DOHH2 (cell line): ENCODE results near the gene VDAC2.

Source experiments
- H3F3A ChIP-seq: fragments of 200-600 bp; sonication (generic), shearing (Covaris generic); 2 replicates; pipeline ENCODE4 v1.6.0; 2016; ENCODE audit warnings: antibody characterized with exemption, mild to moderate bottlenecking; ENCODE audit not compliant: control insufficient read depth, insufficient read depth
- H3K27ac ChIP-seq: fragments of 200-600 bp; sonication (generic); 2 replicates; pipeline ENCODE4 v1.5.1; 2014; ENCODE audit warnings: low read depth, mild to moderate bottlenecking, low read length, moderate library complexity
- H3K27me3 ChIP-seq: fragments of 200-600 bp; sonication (generic); 2 replicates; pipeline ENCODE4 v1.6.1; 2014; ENCODE audit warnings: mild to moderate bottlenecking, low read length, mixed read lengths; ENCODE audit not compliant: control insufficient read depth
- H3K36me3 ChIP-seq: fragments of 200-600 bp; sonication (generic); 2 replicates; pipeline ENCODE4 v1.6.1; 2014; ENCODE audit warnings: mild to moderate bottlenecking, low read length, moderate library complexity, mixed read lengths; ENCODE audit not compliant: control insufficient read depth
- H3K4me1 ChIP-seq: fragments of 200-600 bp; sonication (generic); 2 replicates; pipeline ENCODE4 v1.6.1; 2014; ENCODE audit warnings: mild to moderate bottlenecking, low read length, mixed read lengths; ENCODE audit not compliant: control insufficient read depth
- H3K4me2 ChIP-seq: fragments of 200-600 bp; sonication (generic); 2 replicates; pipeline ENCODE4 v1.6.0; 2014; ENCODE audit warnings: mild to moderate bottlenecking, low read length, moderate library complexity
- H3K4me3 ChIP-seq: fragments of 200-600 bp; sonication (generic); 2 replicates; pipeline ENCODE4 v1.5.1; 2014; ENCODE audit warnings: mild to moderate bottlenecking, low read length, mixed read lengths
- H3K79me2 ChIP-seq: fragments of 200-600 bp; sonication (generic); 2 replicates; pipeline ENCODE4 v1.6.1; 2014; ENCODE audit warnings: mild to moderate bottlenecking, low read length, mixed read lengths; ENCODE audit not compliant: control insufficient read depth
- H3K9me2 ChIP-seq: fragments of 200-600 bp; sonication (generic); replicated peaks from 2 replicates; pipeline ENCODE4 v1.6.1; 2014; ENCODE audit warnings: mild to moderate bottlenecking, low read length, mixed read lengths; ENCODE audit not compliant: control insufficient read depth
- H3K9me3 ChIP-seq: fragments of 200-600 bp; sonication (generic); 2 replicates; pipeline ENCODE4 v1.6.1; 2014; ENCODE audit warnings: antibody characterized with exemption, low read length, mixed read lengths; ENCODE audit not compliant: control insufficient read depth, insufficient read depth
- H4K20me1 ChIP-seq: fragments of 200-600 bp; sonication (generic); 2 replicates; pipeline ENCODE4 v1.6.0; 2014; ENCODE audit warnings: low read depth, mild to moderate bottlenecking, antibody characterized with exemption, low read length, moderate library complexity; ENCODE audit not compliant: control insufficient read depth, insufficient read depth
- CTCF ChIP-seq: fragments of 200-600 bp; sonication (generic); IDR thresholded peaks from one replicate; pipeline ENCODE4 v1.5.1; 2014; ENCODE audit warnings: antibody characterized with exemption, mild to moderate bottlenecking, low read depth, low read length; ENCODE audit not compliant: poor library complexity, severe bottlenecking
- EZH2phosphoT487 ChIP-seq: fragments of 200-600 bp; sonication (generic); IDR thresholded peaks from 2 replicates; pipeline ENCODE4 v1.6.1; 2017; ENCODE audit warnings: borderline replicate concordance, mild to moderate bottlenecking, antibody characterized with exemption, low read length, moderate library complexity, mixed read lengths

VDAC2 gene

GRCh38 chr10:75228278-75228677 is 17.7 kb downstream of the VDAC2 start:
- no peak overlapping the region for H3K4me2 ChIP-seq
- no peaks in the 10 kb centered on the region for H3K9me3 ChIP-seq
- no peaks in the 10 kb centered on the region for H3K9me2 ChIP-seq
- H3K4me1 ChIP-seq: peaks cover 15% of the 10 kb centered on the region
- H4K20me1 ChIP-seq: peaks cover 20% of the 10 kb centered on the region; the same call in 1 of the 2 replicates
- no peak overlapping the region for H3K27ac ChIP-seq
- H3K79me2 ChIP-seq: peaks cover 86% of the 10 kb centered on the region
- peaks cover 38% of the 10 kb centered on the region for H3F3A ChIP-seq
- H3K36me3 ChIP-seq: peaks cover 95% of the 10 kb centered on the region
- no peaks in the 10 kb centered on the region for H3K27me3 ChIP-seq
- TF ChIP-seq EZH2phosphoT487 (no peak), CTCF (no peak)
- H3K4me3 ChIP-seq: no peak overlapping the region

GRCh38 chr10:75228834-75229233 is 18.2 kb downstream of the VDAC2 start:
- Histone ChIP-seq H3K36me3 (peaks cover 95% of the 10 kb centered on the region), H4K20me1 (peaks cover 18% of the 10 kb centered on the region; the same call in 1 of the 2 replicates), H3K79me2 (peaks cover 86% of the 10 kb centered on the region), H3K4me2 (no peak overlapping the region), H3K27ac (no peak overlapping the region), H3K9me2 (no peaks in the 10 kb centered on the region), H3F3A (peaks cover 38% of the 10 kb centered on the region), H3K4me1 (peaks cover 21% of the 10 kb centered on the region), H3K27me3 (no peaks in the 10 kb centered on the region), H3K9me3 (no peaks in the 10 kb centered on the region), H3K4me3 (no peak overlapping the region)
- TF ChIP-seq EZH2phosphoT487: no peak
- no peak for TF ChIP-seq CTCF

- H3K9me3 ChIP-seq: no peaks in the 10 kb centered on the region
- no peaks in the 10 kb centered on the region for H3K27me3 ChIP-seq
- H3K9me2 ChIP-seq: no peaks in the 10 kb centered on the region
- H3K4me1 ChIP-seq: peaks cover 23% of the 10 kb centered on the region
- H3K4me2 ChIP-seq: no peak overlapping the region
- H3K27ac ChIP-seq: no peak overlapping the region
- no peak overlapping the region for H3K4me3 ChIP-seq
- 0 out of 2 replicates have a peak, but pooled peaks cover 9% of the 10 kb centered on the region for H4K20me1 ChIP-seq
- H3F3A ChIP-seq: peaks cover 42% of the 10 kb centered on the region
- peaks cover 78% of the 10 kb centered on the region for H3K79me2 ChIP-seq
- TF ChIP-seq EZH2phosphoT487 (no peak), CTCF (no peak)
- peaks cover 84% of the 10 kb centered on the region for H3K36me3 ChIP-seq
These were observed 19.4 kb downstream of the VDAC2 start for GRCh38 chr10:75229971-75230370.
